Erythroblast (primary cell): ENCODE results near the gene CPLX3.

ENCODE experiments used
- GATA1 ChIP-seq: IDR thresholded peaks from 2 replicates; pipeline ENCODE4 v1.6.1; 2011; ENCODE audit warnings: low read depth, mild to moderate bottlenecking, control low read depth, low read length, moderate library complexity
- POLR2A ChIP-seq: IDR thresholded peaks from 2 replicates; pipeline ENCODE4 v1.6.1; 2011; ENCODE audit warnings: mild to moderate bottlenecking, low read length

DNA sequence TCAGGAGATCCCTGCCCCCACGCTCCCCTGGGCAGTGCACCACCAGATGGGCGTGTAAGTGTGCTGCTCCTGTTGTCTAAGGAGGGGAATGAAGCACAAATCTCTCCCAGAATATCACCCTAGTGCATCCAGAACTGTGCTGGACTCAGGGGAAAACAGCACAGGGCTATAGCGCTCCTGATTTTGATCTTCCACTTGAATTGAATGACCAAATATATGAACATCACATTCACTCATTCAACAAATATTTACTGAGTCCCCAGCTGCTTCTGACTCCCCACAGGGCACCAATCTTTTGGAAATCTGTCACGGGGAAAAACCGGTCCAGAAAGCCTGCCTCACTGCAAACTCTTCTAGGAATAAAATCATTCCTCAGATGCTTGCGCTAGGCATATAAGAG is 2.4 kb downstream of the CPLX3 start:
- TF ChIP-seq POLR2A (no peak), GATA1 (no peak)
